ENCODE data around the gene SCYGR7.

SCYGR7 gene

DNA sequence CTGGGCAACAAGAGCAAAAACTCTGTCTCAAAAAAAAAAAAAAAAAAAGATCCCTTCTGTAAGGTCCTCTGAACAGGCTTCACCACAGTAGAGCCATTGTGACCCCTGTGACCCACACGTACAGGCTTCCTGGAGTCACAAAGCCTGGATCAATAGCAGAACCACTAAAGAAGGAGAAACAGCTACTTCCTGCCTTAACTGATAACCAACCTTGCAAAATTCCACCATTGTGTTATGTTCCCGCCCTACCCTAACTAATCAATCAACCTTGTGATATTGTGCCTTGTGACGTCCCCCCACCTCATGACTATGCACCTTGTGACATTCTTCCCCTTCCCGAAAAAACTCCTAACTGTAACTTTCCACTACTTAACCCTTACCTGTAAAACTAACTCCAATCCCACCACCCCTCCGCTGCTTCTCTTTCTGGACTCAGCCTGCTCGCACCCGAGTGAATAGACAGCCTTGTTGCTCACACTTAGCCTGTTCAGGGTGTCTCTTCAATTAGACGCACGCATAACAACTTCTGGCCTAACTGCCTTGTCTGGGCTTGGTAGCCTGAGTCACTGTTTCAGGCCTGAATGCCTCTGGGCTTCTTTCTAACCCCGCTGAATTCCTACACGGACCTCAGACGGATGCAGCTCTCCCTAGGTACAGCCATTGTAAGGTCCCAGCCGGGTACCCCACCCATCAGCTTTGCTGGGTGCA lies 31.4 kb downstream of the SCYGR7 start:
- no peak for DNase-seq

DNA sequence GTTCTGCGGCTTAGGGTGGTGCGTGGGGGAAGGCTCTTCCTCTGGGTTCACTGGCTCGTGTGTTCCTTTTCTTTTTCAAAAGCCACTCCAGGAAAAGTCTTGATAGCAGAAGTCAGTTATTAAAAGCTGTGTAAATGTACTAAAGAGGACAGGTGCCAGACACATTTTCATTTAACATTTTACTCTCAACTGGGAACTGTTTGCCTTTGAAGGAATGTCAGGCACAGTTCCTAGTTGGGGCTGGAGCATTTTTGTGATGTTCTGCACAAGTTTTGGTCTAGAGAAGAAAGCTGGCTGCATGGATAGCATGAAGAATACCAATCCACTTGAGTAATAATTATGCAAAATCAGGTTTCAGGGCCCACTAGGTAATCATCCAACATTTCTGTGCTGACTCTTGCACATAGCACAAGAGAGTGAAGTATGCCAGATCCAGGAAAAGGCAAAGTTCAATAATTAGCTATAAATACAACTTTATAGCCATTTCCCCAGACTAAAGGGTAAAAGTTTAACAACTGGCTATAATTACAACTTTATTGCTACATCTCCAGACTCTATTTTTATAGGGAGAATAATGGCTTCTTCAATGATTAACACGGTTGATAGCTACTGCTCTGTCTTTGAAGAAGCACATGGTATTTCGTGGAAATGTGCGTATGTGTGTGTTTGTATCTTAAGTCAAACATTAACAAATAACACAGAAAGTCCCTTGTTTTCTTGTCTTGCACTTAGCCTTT lies 33.8 kb downstream of the SCYGR7 start:
- no peak for DNase-seq

DNA sequence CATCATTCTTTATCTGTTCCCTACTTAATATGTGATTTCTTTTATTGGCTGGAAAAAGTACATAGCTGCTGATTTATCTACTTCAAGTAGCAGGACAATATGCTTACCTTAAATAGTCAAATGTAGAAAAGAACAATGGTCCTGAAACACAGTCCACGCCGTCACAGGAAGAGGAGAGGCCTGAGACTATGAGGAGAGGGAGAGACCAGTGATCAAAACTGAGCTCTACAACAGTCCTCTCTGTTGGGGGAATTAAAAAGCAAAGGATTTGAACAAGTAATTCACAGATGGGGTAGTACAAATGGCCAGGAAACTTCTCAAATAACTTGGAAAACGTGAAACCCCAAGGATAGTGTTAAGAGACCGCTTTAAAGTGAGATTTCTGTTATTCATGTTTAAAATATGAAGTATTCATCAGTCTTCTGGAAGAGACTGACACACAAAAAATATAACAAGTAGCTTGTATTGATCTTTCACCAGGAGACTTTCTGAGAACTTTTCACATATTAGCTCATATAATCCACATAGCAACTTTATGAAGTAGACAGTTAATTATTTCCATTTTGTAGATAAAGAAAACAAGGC lies 37.7 kb downstream of the SCYGR7 start:
- DNase-seq: no peak

DNA sequence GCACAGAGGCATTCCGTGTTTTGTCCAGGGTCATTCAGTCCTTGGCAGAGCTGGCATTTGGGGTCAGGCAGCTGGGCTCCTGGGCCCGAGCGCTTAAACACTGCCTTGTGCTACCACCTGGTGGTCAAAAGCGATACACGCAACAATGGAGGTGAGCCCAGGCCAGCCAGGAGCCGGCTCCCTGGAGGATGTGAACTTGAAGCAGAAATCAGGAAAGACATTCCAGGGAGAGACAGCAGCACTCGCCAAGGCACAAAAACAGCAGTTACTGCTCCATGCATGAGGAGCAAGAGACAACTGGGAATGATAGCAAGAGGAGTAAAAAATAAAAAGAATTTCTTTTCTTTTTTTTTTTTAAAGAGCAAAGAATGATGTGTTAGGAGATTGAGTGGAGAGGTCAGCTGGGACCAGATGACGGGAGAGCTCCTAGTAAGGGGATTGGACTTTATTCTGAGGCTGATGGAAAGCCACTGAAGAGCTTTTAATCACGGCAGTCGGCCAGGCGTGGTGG lies 38.3 kb downstream of the SCYGR7 start:
- peak; percentile 65 for DNase-seq

DNA sequence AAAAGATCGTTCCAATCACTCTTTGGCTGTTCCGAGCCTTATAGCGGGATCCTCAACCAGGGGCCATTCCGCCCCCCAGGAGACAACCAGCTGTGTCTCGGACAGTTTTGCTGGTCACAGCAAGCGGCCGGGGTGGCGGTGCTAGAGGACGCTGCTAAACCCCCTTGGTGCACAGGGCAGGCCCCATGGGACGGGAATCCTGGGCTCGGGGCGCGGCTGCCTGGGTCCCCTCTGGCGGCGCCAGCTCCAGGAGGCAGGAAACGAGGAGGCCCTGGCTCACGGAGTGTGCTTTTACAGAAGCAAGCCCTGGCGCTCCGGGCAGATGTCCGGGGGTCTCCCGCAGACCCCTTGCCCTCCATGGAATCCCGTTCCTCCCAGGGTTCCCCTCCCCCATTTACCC lies 39.7 kb downstream of the SCYGR7 start:
- DNase-seq: no peak

DNA sequence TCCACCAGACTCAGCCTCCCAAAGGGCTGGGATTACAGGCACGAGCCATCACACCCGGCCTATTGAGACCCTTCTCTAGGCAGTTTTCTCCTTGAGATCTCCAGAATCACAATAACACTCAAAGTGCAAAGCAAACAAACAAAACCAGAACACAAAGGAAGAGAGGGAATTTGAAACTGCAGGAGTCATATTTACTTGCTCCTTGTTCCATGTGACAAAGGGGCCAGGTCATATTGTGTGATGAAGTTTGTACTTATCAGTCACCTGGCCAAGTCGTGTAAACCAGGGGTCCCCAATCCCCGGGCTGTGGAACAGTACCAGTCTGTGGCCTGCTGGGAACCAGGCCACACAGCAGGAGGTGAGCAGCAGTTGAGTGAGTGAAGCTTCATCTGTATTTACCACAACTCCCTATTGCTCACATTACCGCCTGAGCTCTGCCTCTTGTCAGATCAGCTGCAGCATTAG lies 44.1 kb downstream of the SCYGR7 start:
- no peak for DNase-seq

DNA sequence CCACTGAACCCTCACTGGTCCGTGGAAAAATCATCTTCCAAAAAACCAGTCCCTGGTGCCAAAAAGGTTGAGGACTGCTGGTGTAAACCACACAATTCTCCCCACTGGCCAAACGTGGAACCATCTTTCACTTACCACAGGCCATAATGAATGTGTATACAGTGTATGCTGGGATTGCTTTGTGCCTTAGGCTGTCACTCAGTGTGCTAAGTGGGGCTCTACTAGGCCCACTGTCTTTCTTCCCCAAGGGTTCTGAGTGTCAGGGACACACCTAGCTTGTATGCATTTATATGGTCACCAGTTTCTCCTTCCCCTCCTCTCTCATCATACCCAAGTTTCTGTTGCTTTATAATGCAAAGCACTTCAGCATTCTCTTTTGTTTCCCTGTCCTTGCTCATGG lies 44.8 kb downstream of the SCYGR7 start:
- no peak for DNase-seq

DNA sequence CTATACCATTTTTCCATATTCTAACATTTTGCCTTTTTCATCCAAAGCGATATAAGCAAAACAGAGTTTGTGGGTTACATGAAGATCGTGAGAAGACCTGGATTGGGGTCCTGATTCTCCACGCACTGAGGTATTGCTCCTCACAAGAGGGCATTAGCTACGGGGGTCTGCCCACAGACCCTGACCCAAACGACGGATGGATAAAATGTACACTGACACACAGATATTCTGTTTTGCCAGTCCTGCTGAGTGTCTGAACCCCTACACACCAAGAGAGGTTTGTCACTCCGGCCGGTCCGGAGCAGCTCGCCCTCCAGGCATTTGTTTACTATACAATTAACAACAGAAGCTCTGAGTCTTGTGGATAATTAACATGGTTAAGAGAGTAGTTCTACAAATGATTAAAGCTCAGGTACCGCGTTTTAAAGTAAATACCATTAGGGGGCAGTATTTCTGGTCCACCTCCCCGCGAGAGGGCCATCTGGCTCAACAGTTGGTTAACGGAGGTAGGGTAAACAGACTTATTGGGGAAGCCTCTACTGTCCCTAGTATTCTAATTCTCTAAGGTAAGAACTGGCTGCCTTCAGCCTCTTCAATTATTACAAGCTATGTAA lies 46.0 kb downstream of the SCYGR7 start:
- no peak for DNase-seq

DNA sequence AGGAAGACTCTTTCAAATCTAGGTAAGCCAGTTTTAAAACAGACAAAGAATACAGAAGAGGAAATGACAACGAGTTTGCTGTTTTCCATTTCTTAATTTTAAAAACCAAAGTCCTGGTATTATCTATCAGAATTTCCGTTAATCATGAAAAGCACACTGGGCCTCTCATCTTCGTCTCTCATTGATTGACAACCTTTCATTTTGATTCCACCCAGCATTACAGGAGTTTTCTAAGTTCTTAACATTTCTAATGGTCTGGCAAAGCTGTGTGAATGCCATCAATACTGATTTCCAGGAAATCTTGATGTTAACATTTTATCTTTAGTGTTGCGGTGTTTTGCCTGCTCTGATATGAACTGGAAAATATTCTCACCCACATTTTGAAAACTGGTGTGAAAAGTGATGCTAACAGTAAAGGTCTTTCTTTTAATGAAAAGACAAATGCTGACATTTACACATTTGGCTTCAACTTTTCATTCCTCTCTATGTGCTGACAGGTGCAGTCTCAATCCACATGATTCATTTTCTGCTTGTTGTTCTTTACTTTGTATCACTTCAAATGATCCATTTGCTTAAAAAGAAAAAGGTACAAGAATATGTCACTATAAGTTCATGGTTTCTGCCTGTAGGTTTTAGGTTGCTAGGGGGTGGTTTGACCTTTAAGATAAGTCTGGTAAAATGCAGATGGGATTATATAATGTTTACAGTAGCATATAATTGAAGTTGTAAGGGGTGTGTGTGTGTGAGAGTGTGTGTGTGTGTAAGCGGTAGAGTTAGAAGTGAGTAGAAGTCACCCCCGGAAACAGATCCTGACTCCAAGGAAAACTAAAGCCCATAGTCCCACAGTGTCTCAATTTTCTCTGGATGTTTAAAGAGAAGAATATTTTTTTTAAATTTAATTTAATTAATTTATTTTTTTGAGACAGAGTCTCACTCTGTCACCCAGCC lies 47.0 kb downstream of the SCYGR7 start:
- DNase-seq: no peak

Data from HCEC 1CT (cell line).